IMR-90 (cell line): ENCODE measurements around the gene NEDD4L. TPM values are rescaled to one million over a fixed set of nuclear protein-coding genes. Genes with fewer than 3 reads are reported as not detected.

Experiments used
- ATAC-seq: fragments of 200-7000 bp; cut with Tn5 transposase; 2 replicates; pipeline ENCODE4 v1.9.1; 2020; ENCODE audit warnings: low read depth, mild to moderate bottlenecking, moderate library complexity
- BruUV-seq: library from RNA; stranded (reverse); fragments of 400-500 nt; replicated peaks from 2 replicates; lab custom pipeline; 2021; lab: Mats Ljungman, UMichigan
- CTCF ChIA-PET: fragments of 300-600 bp; formaldehyde crosslinking; extraction: SDS; loops from one replicate; lab custom pipeline; 2021; ENCODE audit warnings: antibody characterized with exemption; lab: Yijun Ruan, JAX
- POLR2A ChIA-PET: fragments of 300-600 bp; sonication (Branson Sonifier 250); formaldehyde crosslinking; loops from one replicate; lab custom pipeline; 2022; ENCODE audit warnings: antibody characterized with exemption; ENCODE audit not compliant: unreplicated experiment; lab: Charles Lee
- DNase-seq: peaks from one replicate; pipeline ENCODE4 v3.0.0; 2013
- H2AFZ ChIP-seq: replicated peaks from 2 replicates; pipeline ENCODE3; 2013; ENCODE audit warnings: low read length, mild to moderate bottlenecking; ENCODE audit not compliant: poor library complexity
- H2AK5ac ChIP-seq: 2 replicates; pipeline ENCODE4 v1.6.1; 2013; ENCODE audit warnings: low read depth, low read length, inconsistent platforms
- H2AK9ac ChIP-seq: replicated peaks from 2 replicates; pipeline ENCODE3; 2013; ENCODE audit warnings: mild to moderate bottlenecking, low read depth, low read length, moderate library complexity; ENCODE audit not compliant: poor library complexity
- H2BK120ac ChIP-seq: 2 replicates; pipeline ENCODE4 v1.6.1; 2013; ENCODE audit warnings: low read depth, low read length, inconsistent platforms
- H2BK15ac ChIP-seq: 3 replicates; pipeline ENCODE4 v1.6.1; 2013; ENCODE audit warnings: low read depth, low read length, inconsistent platforms
- H2BK20ac ChIP-seq: 2 replicates; pipeline ENCODE4 v1.6.1; 2013; ENCODE audit warnings: low read depth, mild to moderate bottlenecking, inconsistent platforms, low read length, moderate library complexity
- H2BK5ac ChIP-seq: 2 replicates; pipeline ENCODE4 v1.6.1; 2013; ENCODE audit warnings: mild to moderate bottlenecking, low read depth, low read length, inconsistent platforms; ENCODE audit not compliant: poor library complexity, severe bottlenecking
- H3K14ac ChIP-seq: replicated peaks from 2 replicates; pipeline ENCODE4 v1.6.1; 2013; ENCODE audit warnings: low read depth, low read length, inconsistent platforms
- H3K18ac ChIP-seq: 2 replicates; pipeline ENCODE4 v1.6.1; 2013; ENCODE audit warnings: low read depth, low read length, control low read depth
- H3K23ac ChIP-seq: 2 replicates; pipeline ENCODE4 v1.6.1; 2013; ENCODE audit warnings: low read depth, low read length, inconsistent platforms
- H3K27ac ChIP-seq: 2 replicates; pipeline ENCODE4 v1.5.1; 2013; ENCODE audit warnings: mild to moderate bottlenecking, control low read depth, low read length; ENCODE audit not compliant: insufficient read depth
- H3K27me3 ChIP-seq: 2 replicates; pipeline ENCODE4 v1.6.1; 2013; ENCODE audit warnings: low read length; ENCODE audit not compliant: control insufficient read depth, insufficient read depth
- H3K36me3 ChIP-seq: 2 replicates; pipeline ENCODE4 v1.6.1; 2013; ENCODE audit warnings: low read length, mixed read lengths; ENCODE audit not compliant: control insufficient read depth, insufficient read depth
- H3K4ac ChIP-seq: 2 replicates; pipeline ENCODE4 v1.6.1; 2013; ENCODE audit warnings: low read depth, low read length, inconsistent platforms
- H3K4me1 ChIP-seq: 2 replicates; pipeline ENCODE4 v1.6.1; 2013; ENCODE audit warnings: low read length, mixed read lengths; ENCODE audit not compliant: control insufficient read depth, insufficient read depth
- H3K4me2 ChIP-seq: 2 replicates; pipeline ENCODE4 v1.6.1; 2013; ENCODE audit warnings: low read depth, mild to moderate bottlenecking, control low read depth, low read length, moderate library complexity
- H3K4me3 ChIP-seq: 2 replicates; pipeline ENCODE4 v1.5.1; 2013; ENCODE audit warnings: low read depth, mild to moderate bottlenecking, control low read depth, low read length, moderate library complexity; ENCODE audit not compliant: insufficient read depth
- H3K56ac ChIP-seq: 2 replicates; pipeline ENCODE4 v1.6.1; 2013; ENCODE audit warnings: low read length, inconsistent platforms; ENCODE audit not compliant: insufficient read depth; ENCODE audit errors: extremely low read depth
- H3K79me1 ChIP-seq, 2 experiments: 2 replicates each; pipeline ENCODE4 v1.6.1; 2013; ENCODE audit warnings: low read length in 2 of 2, inconsistent platforms in 1 of 2, low read depth in 1 of 2
- H3K9ac ChIP-seq: 2 replicates; pipeline ENCODE4 v1.6.1; 2013; ENCODE audit warnings: low read depth, low read length, control low read depth
- H3K9me1 ChIP-seq: 2 replicates; pipeline ENCODE4 v1.6.1; 2013; ENCODE audit warnings: low read length, inconsistent platforms; ENCODE audit not compliant: insufficient read depth
- H3K9me3 ChIP-seq: 2 replicates; pipeline ENCODE4 v1.6.1; 2013; ENCODE audit warnings: low read length; ENCODE audit not compliant: control insufficient read depth, insufficient read depth
- H4K20me1 ChIP-seq: 2 replicates; pipeline ENCODE4 v1.6.1; 2013; ENCODE audit warnings: low read length, inconsistent platforms; ENCODE audit not compliant: insufficient read depth
- H4K5ac ChIP-seq: 2 replicates; pipeline ENCODE4 v1.6.1; 2013; ENCODE audit warnings: mild to moderate bottlenecking, low read depth, low read length, control low read depth
- H4K8ac ChIP-seq, 2 experiments: 2 replicates each; pipeline ENCODE4 v1.6.1; 2013; ENCODE audit warnings: low read depth in 2 of 2, low read length in 2 of 2, control low read depth in 1 of 2, inconsistent platforms in 1 of 2
- H4K91ac ChIP-seq: 2 replicates; pipeline ENCODE4 v1.6.1; 2013; ENCODE audit warnings: low read depth, low read length, inconsistent platforms; ENCODE audit not compliant: insufficient read depth
- RAD21 ChIP-seq: IDR thresholded peaks from 2 replicates; pipeline ENCODE4 v1.6.1; 2012; ENCODE audit warnings: low read length, improper control_type of control experiment
- RCOR1 ChIP-seq: IDR thresholded peaks from 2 replicates; pipeline ENCODE4 v1.6.1; 2012; ENCODE audit warnings: mild to moderate bottlenecking, low read length, improper control_type of control experiment; ENCODE audit not compliant: insufficient replicate concordance
- WGBS, 2 experiments: methylation state at CpG; one replicate each; pipeline versions ENCODE4 v1.1.5 to v1.1.7; 2013; ENCODE audit warnings: missing lambda C conversion rate in 2 of 2; ENCODE audit not compliant: insufficient read length in 1 of 2; ENCODE audit errors: extremely low coverage in 2 of 2; 5-methylcytosine and 5-hydroxymethylcytosine counted together
- dilution Hi-C: fragments of 300-500 bp; cut with HindIII; formaldehyde crosslinking; loops from one replicate; pipeline ENCODE4 v1.14.3; 2018; ENCODE audit warnings: low sequenced_read_pairs; ENCODE audit not compliant: unreplicated experiment
- in situ Hi-C: fragments of 300-500 bp; cut with MboI; formaldehyde crosslinking; loops from 3 replicates; pipeline ENCODE4 v1.14.3; 2019; ENCODE audit warnings: low sequenced_read_pairs, inconsistent platforms, mixed read lengths
- intact Hi-C: fragments of 100-400 bp; cut with micrococcal nuclease; formaldehyde crosslinking; loops from 2 replicates; pipeline ENCODE4 v1.10.0; 2022
- polyA plus RNA-seq, 3 experiments: library from polyadenylated mRNA; depleted of rRNA; stranded (reverse); fragments of >200 nt; gene quantifications; 2 replicates each; pipeline ENCODE4 v1.2.3, GENCODE V29; 2012; ENCODE audit warnings: low replicate concordance in 1 of 3
- total RNA-seq: library from RNA; depleted of rRNA; stranded (reverse); fragments of >200 nt; gene quantifications from 2 replicates; pipeline ENCODE4 v1.2.3, GENCODE V29; 2012

Gene NEDD4L
- total and polyA plus RNA-seq, 2 of the 4 experiments (the other 2 are of a cell fraction), result 10.0 to 10.9 TPM

DNA sequence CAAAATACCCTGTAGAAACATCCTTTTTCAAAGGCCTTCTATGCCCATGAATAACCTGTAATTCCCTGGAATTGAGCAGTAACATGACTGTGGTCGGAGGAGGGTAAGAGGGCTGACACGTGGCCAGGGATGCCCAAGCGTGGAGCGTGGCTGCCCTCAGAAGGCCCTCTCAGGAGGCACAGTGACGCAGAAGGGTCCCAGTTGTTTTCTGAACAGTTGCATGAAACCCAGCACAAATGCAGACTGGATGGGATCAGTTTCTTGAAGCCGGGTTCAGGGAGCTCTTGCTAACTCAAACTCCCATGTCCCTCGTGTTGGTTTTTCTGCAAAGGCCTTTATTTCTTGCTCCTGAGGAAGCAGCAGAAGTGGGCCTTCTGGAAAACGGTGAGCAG, 347.9 kb downstream of the NEDD4L start:
- Histone ChIP-seq H2BK5ac (no peak overlapping the region), H2AK9ac (no peak overlapping the region), H3K4me2 (no peak overlapping the region), H3K18ac (no peak overlapping the region), H3K27me3 (no peaks in the 10 kb centered on the region), H2BK20ac (no peak overlapping the region), H2BK120ac (no peak overlapping the region), H3K23ac (no peak overlapping the region), H3K4me1 (peaks cover 4% of the 10 kb centered on the region; the same call in 1 of the 2 replicates), H4K20me1 (no peaks in the 10 kb centered on the region), H4K8ac (no peak overlapping the region), H3K4ac (no peak overlapping the region), H3K27ac (no peak overlapping the region), H4K5ac (no peak overlapping the region), H3K56ac (no peak overlapping the region), H3K9me1 (peaks cover 9% of the 10 kb centered on the region), H2AK5ac (no peak overlapping the region), H3K9me3 (no peaks in the 10 kb centered on the region), H3K14ac (no peak overlapping the region), H2BK15ac (no peak overlapping the region), H3K9ac (no peak overlapping the region), H4K91ac (no peak overlapping the region), H3K79me1 (no peaks in the 10 kb centered on the region), H2AFZ (no peak overlapping the region), H3K4me3 (no peak overlapping the region), H3K36me3 (peaks cover 8% of the 10 kb centered on the region; the same call in 1 of the 2 replicates)
- no peak for DNase-seq
- BruUV-seq, result no TSS peak
- POLR2A ChIA-PET, result interaction anchor here (0.6 kb wide), 1 partner anchor 457 kb away, joined by 3 read pairs; no protein-coding TSS in a partner anchor
- WGBS, 2 experiments, result 92% methylated on average over 2 of the region's 8 CpGs; no CpG with 5 or more reads in 1 of the 2 experiments
- dilution Hi-C loops (no loop called here), intact Hi-C loops (no loop called here), in situ Hi-C loops (no loop called here)
- CTCF ChIA-PET, result no interaction called here
- ATAC-seq, result no peak
- TF ChIP-seq RCOR1 (no peak), RAD21 (peak; percentile 23; the same call in 1 of the 2 replicates)
